H1 (cell line): ENCODE results near the gene ZFAND3. TPM values are rescaled to one million over a fixed set of nuclear protein-coding genes. Genes with fewer than 3 reads are reported as not detected.

Source experiments
- CHD7 ChIP-seq: fragments of 300-600 bp; sonication (generic); IDR thresholded peaks from 2 replicates; pipeline ENCODE4 v1.7.1; 2012; ENCODE audit warnings: low read length, moderate library complexity, mild to moderate bottlenecking, inconsistent platforms; ENCODE audit not compliant: insufficient replicate concordance
- polyA plus RNA-seq, 7 experiments: library from polyadenylated mRNA; depleted of rRNA in 3 of 7; stranded (reverse) in 5 of 7; unstranded in 2 of 7; fragments of >200 nt in 5 of 7; fragments of 200-250 nt in 2 of 7; gene quantifications; 1 replicate in 5 of 7; 2 replicates in 1 of 7; 4 replicates in 1 of 7; pipeline versions ENCODE4 v1.2.1 to v1.2.3, GENCODE V29; 2011 to 2013; ENCODE audit warnings: missing spikeins in 2 of 7, mixed read lengths in 2 of 7
- total RNA-seq: library from RNA; stranded (reverse); fragmentation: NEBNext Ultra II Directional; extraction: Animal tissue kit (Norgen Biotek cat#: 25700); gene quantifications from 2 replicates; pipeline ENCODE4 v1.2.1, GENCODE V29; 2021

ZFAND3 gene
- total and polyA plus RNA-seq, 2 of the 8 experiments (the other 6 are each of a cell fraction or from before 2014, with no cell fraction given), result 13.0 to 51.3 TPM

- TF ChIP-seq CHD7, result no peak
These were observed 354.4 kb downstream of the ZFAND3 start (continued) for GRCh38 chr6:38173909-38174308.
